Renal cortex interstitium (tissue), 11 donors: Measurements from ENCODE around the gene C9orf57. TPM values are rescaled to one million over a fixed set of nuclear protein-coding genes. Genes with fewer than 3 reads are reported as not detected.
"Not testable (repeated sequence)": the region's sequence is repeated elsewhere in the genome, so short reads cannot be mapped to it uniquely, and the experiment has no call there.

Source experiments
- DNase-seq, 11 donors: peaks; one replicate each; pipeline ENCODE4 v3.0.0-alpha.2; 2013; ENCODE audit warnings: low read depth in 9 of 11, low spot score in 4 of 11; ENCODE audit errors: extremely low read depth in 1 of 11
- polyA plus RNA-seq, 3 donors: library from polyadenylated mRNA; unstranded; fragments of 120-200 nt; gene quantifications; one replicate each; pipeline ENCODE4 v1.2.1, GENCODE V29; 2013; ENCODE audit not compliant: insufficient read length in 3 of 3

The C9orf57 gene
- polyA plus RNA-seq, 3 donors: not detected

DNA sequence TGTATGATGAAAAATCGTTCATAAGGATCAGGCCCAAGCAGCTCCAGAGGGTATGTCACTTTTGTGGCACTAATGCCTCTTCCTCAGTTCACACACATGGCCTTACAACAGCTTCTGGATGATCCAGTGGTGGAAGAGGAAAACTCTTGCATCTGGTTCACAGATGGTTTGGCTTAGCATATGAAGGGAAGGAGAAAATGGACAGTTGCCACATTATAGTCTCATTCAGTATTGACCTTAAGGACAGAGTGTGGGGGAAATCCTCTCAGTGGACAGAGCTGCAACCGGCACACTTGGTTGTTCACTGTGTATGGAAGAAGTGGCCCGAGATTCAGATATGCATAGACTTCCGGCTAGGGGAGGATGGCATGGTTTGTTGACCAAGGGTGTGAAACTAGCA is 22.8 kb downstream of the C9orf57 start:
- no peak for DNase-seq

DNA sequence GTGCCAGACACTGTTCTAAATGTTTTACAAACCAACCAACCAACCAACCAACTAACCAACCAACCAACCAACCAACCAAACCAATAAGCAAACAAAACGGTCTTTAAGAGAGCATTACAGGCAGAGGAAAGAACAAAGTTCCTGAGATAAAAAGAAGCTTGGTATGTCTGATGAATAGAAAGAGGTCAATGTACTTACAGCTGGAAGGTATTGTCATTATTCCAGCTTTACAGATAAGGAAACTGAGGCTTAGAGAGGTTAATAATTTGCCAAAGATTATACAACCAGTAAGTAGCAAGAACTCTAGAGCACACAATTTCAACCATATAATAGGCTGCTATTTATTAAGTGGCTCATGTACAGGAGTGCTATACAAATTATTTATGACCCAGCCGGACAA is 29.6 kb downstream of the C9orf57 start:
- no peak for DNase-seq

DNA sequence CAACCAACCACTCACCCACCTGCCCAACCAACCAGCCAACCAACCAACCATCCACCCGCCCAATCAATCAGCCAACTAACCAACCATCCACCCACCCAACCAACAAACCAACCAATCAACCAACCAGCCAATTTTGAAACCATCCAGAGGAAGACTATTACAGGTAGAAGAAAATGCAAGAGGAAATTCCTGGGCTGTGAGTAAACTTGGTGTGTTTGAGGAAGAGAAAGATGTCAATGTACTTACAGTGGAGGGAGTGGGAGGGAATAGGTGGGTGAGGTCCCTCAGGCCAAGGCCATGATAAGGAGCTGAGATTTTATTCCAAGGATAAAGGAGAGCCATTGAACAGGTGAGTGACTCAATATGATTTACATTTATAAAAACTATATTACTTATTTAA is 30.4 kb downstream of the C9orf57 start:
- DNase-seq: no peak

DNA sequence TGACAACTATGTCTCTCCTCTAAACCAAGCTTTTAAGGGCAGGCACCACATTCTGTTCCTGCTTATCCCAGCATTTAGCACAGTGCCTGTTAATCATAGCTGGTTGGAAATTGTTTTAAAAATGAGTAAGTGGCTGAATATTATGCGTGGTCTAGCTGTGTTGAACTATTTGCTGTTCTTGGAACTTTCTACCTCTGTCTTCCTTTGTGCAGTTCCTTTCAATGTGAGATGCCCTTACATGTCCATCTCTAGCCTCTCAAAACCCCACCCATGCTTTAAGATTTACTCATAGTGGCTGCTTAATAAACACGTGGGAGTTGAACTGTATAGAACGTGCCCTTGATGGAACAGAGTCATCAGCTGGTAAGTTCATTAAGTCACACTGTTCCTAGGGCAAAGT is 34.5 kb downstream of the C9orf57 start:
- no peak for DNase-seq

DNA sequence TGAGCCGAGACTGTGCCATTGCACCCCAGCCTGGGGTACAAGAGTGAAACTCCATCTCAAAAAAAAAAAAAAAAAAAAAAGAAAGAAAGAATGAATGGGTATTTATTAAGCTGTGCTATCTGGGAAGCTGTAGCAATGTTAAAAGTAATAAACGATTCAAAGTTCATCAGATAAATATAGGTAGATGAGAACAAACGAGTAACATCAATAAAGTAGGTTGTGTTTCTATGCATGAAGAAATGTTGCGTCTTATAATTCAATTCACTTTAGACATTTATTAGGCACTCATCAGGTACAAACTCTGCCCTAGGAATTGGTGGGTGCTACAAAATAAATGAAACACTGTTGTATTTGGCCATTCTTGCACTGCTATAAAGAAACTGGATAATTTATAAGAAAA is 36.8 kb downstream of the C9orf57 start:
- DNase-seq: no peak

DNA sequence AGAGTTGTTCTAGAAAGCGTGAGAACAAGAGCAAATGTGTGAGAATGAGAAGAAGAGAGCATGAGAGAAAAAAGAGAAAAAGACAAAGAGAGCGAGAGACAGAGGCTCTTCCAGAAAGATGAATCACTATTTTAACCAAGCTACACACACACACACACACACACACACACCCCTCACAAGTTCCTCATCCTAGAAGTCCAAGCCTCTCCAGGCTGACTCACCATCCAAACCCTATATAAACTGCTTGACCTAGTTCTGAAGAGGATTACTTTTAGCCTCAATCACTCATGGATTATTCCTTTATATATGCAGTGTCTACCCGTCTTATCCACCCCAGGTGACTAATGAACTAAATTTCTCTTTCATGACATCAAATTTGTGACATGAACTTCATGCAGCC is 37.6 kb downstream of the C9orf57 start:
- DNase-seq: no peak

DNA sequence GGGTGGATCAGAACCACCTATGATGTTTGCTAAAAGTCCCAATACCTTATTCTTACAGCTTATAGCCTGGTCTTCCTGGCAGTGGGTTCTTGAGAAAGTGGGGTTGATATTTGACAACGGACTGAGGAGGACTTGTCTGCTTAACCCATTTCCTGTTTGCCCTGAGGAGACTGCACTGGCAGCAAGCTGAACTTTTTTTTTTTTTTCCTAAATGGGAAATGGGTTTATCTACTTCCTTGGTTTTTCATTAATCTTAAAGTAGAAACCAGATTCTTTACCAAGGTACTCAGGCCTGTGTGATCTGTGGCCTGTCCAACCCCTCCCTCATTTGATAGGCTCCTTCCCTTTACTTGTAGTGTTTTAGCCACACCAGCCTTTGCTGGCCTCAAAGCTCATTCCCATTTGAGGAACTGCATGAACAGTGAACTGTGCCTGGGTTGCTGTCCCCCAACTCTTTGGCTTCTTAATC is 47.1 kb downstream of the C9orf57 start:
- DNase-seq: no peak

DNA sequence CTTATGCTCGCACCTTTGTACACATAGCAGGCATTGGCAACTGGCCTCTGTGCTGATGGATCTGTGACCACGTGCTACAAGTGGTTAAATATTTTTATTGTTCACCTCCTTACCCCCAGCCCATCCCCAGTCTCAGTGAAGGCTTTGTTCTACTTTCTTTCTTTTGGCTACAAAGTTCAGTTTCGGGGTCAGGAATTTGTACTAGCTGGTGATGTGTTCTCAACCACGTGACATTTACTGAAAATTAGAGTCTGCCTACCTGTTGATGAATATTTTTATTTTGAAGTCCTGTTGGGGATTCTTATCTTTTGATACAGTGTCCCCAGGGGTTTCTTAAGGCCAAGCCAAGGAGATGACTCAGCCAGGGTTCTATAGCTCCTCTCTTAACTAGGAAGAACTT is 47.8 kb downstream of the C9orf57 start:
- no peak for DNase-seq

DNA sequence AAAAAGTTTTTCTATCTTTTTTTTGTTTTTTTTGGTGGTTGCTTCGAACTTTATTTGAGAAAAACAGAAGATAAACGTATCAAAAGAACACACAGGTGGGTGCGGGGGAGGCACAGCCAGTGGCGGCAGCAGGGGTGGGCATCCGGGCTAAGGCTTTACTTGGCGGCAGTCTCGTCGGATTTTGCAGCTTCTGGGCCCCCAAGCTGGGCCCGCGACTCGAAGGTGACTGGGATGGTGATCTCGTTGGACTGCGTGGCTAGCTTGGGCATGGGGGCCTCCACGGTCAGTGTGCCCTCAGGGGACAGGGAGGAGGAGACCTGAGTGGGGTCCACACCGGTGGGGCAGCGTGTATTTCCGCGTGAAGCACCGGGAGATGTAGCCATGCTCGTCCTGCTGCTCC is 52.7 kb downstream of the C9orf57 start:
- DNase-seq: not testable (repeated sequence)

DNA sequence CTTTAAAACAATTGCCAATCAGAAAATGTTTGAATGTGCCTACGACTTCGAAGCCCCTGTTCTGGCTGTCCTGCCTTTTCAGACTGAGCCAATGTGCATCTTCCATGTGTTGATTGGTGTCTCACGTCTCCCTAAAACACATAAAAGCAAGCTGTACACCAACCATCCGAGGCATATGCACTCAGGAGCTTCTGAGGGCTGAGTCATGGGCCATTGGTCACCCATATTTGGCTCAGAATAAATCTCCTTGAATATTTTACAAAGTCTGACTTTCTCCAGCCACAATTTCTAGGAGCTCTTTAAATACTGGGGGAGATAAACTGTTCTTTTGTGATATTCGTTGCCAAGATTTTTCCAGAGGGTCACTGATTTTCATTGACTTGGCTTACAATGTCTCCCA is 53.9 kb downstream of the C9orf57 start:
- DNase-seq: no peak

DNA sequence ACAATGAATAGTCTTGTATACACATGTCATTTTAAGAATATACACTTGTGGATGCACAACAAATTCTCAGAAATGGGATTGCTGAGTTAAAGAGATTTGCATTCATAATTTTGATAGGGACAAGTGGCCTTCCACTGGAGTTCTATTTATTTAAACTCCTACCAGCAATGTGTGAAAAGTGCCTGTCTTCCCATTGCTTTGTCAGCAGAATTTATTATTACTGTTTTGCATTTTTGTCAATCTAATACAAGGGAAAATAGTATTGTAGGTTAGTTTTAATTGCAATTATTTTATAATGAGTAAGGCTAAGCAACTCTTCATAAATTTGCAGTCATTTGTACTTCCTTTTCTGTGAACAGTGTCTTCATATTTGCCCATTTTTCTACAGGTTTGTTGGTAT is 55.0 kb downstream of the C9orf57 start:
- no peak for DNase-seq

Other genes starting within 250 kb of the C9orf57 start
- 10 to 100 TPM; 26.2 to 33.1 (median 28.3) TPM for gene ABHD17B, start 149.4 kb downstream of the C9orf57 start, polyA plus RNA-seq
- gene C9orf85, start 149.0 kb downstream of the C9orf57 start, polyA plus RNA-seq: 10 to 100 TPM; 15.9 to 18.2 (median 17.1) TPM
- gene GDA, start 88.8 kb upstream of the C9orf57 start, polyA plus RNA-seq: under 1 TPM; 0.66 to 0.77 (median 0.75) TPM